ENCODE results near the gene UXS1.

The UXS1 gene

DNA sequence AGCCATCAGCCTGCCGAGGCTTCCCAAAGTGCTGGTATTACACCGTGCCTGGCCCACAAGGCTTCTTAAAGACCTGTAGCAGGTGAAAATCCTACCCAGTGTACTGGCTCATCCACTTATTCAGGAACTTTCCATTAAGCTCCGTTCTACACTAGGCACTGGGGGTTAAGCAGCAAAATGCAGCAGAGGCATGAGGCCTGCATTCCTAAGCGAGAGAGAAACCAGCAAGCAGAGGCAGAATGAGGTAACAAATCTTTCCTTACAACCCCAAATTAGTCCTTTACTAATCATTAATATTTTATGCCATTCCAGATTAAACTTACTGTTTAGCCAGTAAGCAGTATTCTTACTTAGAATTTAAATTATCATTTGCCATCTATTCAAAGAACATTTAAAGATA, 32.8 kb downstream of the UXS1 start:
- peaks cover 36 to 60% of the 10 kb centered on the region in 2 donors for H3K36me3 Mint-ChIP-seq
- H3K4me1 Mint-ChIP-seq, result peaks cover 45 to 79% of the 10 kb centered on the region in 2 donors

DNA sequence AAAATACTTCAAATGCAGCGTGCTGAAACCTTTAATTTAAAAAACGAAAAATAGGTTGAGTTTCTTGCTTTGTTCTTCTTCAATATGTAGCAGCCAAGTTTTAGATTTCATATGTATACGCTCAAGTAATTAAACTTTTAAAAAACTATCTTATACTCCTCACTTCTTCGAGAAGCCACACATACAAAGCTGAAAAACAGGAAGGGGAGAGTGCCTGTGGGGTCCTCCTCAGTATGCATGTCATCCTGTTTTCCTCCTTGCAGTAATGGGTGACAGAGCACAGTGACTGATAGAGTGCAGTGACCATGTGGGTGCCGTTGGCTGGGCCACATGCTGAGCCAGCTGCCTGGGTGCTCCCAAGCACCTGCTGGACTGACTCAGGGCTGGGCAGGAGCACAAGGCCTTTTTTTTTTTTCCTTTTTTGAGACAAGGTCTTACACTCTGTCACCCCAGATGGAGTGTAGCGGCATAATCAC, 33.3 kb downstream of the UXS1 start:
- Mint-ChIP-seq H3K4me1 (peaks cover 47 to 78% of the 10 kb centered on the region in 2 donors), H3K36me3 (peaks cover 39 to 65% of the 10 kb centered on the region in 2 donors), H3K27ac (peak overlapping the region; percentile 85), H3K27me3 (no peaks in the 10 kb centered on the region), H3K4me3 (peak overlapping the region; percentile 68 to 80), H3K9me3 (no peaks in the 10 kb centered on the region)
- ATAC-seq (replicated peaks), result peak; percentile 80 to 81
- DNase-seq, result peak; percentile 33

More for the DNA sequence above, 32.8 kb downstream of the UXS1 start:
- H3K9me3 Mint-ChIP-seq, result no peaks in the 10 kb centered on the region
- H3K4me3 Mint-ChIP-seq, result peak overlapping the region; percentile 68 to 80
- ATAC-seq (replicated peaks) (no peak), DNase-seq (no peak)
- peak overlapping the region; percentile 85 for H3K27ac Mint-ChIP-seq
- no peaks in the 10 kb centered on the region for H3K27me3 Mint-ChIP-seq

DNA sequence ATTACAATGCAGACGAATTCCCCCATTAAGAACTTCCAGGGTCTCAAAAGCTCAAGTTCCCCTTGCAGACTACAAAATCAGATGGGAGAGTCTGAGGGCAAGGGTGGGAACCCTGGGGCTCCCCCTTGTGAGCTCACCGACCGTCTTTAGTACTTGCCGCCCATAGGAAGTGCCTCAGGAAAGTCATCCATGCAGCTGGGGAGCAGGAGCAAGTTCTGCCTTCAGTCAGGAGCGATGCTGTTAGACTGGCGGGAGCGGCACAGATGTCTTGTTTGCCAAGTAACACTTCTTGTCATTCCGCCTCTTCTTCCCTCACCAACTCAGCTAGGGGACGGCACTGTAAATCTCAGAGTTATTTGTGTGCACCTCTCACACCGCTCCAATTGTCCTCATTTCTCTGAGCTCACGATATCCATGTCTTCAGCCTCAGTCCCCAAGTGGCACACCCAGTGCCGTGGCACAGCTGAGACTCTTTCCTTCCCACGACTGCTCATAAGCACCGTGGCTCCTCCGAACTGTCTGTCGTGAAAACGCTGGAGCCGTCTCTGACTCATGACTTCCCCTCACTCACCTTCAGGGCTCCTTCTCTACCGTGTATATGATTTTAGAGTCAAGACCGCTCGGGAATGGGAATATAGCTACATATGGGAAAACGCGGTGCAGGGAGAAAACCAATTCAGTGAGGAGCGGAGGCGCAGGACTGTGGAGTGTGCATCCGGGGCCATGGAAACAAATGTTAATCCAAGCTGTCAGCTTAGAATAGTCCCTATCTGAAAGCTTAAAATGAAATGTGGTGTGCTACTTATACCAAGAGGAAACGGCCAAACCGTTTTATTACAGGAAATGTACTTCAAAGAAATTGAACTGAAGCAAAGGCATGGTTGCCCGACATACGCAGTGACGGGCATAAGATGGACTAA, 34.0 kb downstream of the UXS1 start:
- Mint-ChIP-seq H3K27me3 (no peaks in the 10 kb centered on the region), H3K4me3 (peak overlapping the region; percentile 80 to 82), H3K9me3 (no peaks in the 10 kb centered on the region), H3K36me3 (peaks cover 40 to 71% of the 10 kb centered on the region in 2 donors), H3K4me1 (peaks cover 43 to 72% of the 10 kb centered on the region in 2 donors), H3K27ac (peak overlapping the region; percentile 85)
- ATAC-seq (replicated peaks) (peak; percentile 77 to 79), DNase-seq (peak; percentile 23)

DNA sequence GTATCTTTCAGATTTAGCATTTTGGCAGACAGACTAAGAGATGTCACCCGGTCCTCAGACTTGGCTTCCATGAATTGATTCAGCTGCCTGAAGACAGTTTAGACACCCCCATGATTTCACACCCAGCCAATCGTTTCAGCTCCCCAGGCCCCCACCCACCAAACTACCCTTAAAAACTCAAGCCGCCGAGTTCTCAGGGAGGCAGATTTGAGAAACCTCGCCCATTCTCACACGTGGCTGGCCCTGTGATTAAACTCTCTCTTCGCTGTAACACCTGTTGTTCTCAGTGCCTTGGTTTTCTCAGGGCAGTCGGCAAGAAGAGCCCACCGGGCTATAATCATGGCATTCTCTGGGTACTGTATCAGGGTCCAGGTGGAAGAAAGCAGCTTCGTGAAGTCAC, 35.2 kb downstream of the UXS1 start:
- peaks cover 49 to 71% of the 10 kb centered on the region in 2 donors for H3K36me3 Mint-ChIP-seq
- no peak overlapping the region for H3K4me3 Mint-ChIP-seq
- peaks cover 0 to 2% of the 10 kb centered on the region in 2 donors for H3K9me3 Mint-ChIP-seq
- H3K27ac Mint-ChIP-seq, result peak overlapping the region; percentile 63
- peaks cover 31 to 59% of the 10 kb centered on the region in 2 donors for H3K4me1 Mint-ChIP-seq
- no peaks in the 10 kb centered on the region for H3K27me3 Mint-ChIP-seq
- no peak for ATAC-seq (replicated peaks)
- DNase-seq, result no peak

GRCh38 chr2:106158131-106158530, 36.0 kb downstream of the UXS1 start:
- no peaks in the 10 kb centered on the region for H3K27me3 Mint-ChIP-seq
- H3K4me1 Mint-ChIP-seq, result peaks cover 30 to 56% of the 10 kb centered on the region in 2 donors
- no peak for DNase-seq
- H3K4me3 Mint-ChIP-seq, result no peak overlapping the region
- ATAC-seq (replicated peaks), result no peak
- H3K27ac Mint-ChIP-seq, result no peak overlapping the region
- peaks cover 54 to 74% of the 10 kb centered on the region in 2 donors for H3K36me3 Mint-ChIP-seq
- H3K9me3 Mint-ChIP-seq, result peaks cover 4 to 9% of the 10 kb centered on the region in 2 donors

DNA sequence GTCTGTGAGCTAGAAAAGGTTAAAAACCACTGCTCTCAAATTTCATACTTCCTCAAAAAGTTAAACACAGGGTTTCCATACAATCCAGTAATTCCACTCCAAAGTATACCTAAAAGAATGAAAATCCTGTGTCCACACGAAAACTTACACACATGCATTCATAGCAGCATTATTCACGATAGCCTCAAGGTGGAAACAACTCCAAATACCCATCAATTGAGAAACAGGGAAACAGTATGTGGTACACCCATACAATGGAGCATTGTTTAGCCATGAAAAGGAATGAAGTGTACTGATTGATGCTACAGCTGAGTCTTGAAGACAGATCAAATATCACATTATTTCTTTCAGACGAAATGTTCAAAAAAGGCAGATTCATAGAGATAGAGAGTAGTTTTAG, 36.7 kb downstream of the UXS1 start:
- Mint-ChIP-seq H3K4me3 (no peak overlapping the region), H3K4me1 (peaks cover 28 to 51% of the 10 kb centered on the region in 2 donors), H3K27ac (no peak overlapping the region), H3K27me3 (no peaks in the 10 kb centered on the region), H3K9me3 (peaks cover 7 to 14% of the 10 kb centered on the region in 2 donors), H3K36me3 (peaks cover 55 to 76% of the 10 kb centered on the region in 2 donors)
- DNase-seq, result no peak
- no peak for ATAC-seq (replicated peaks)

DNA sequence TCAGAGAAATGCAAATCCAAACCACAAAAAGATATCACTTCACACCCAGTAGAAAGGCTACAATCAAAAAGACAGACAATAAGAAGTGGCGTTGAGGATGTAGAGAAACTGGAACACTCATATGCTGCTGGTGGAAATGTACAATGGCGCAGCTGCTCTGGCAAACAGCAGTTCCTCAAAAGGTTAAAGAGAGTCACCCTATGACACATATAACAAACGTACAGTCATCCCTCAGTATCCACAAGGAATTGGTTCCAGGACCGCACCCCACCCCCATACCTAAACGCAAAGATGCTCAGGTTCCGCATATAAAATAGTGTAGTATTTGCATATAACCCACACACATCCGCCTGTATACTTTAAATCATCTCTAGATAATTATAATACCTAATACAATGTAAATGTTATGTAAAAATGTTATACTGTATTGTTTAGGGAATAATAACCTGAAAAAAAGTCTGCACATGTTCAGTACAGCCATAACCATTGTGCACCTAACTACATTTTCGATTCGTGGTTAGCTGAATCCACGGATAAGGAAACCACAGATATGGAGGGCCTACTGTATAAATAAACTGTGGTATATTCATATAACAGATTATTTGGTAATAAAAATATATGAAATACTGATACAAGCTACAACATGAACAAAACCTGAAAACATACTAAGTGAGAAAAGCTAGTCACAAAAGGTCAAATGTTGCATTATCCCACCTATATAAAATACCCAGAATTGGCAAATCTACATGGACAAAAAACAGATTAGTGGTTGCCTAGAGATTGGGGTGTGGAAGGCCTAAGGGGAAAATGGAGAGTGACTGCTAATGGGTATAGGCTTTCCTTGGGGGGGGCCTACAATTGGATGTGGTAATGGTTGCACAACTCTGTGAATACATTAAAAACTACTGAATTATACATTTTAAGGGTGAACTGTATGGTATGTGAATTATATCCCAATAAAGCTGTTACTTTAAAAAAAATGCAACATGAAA, 37.5 kb downstream of the UXS1 start:
- H3K4me1 Mint-ChIP-seq, result peaks cover 28 to 47% of the 10 kb centered on the region in 2 donors
- H3K4me3 Mint-ChIP-seq, result no peak overlapping the region
- ATAC-seq (replicated peaks), result no peak

GRCh38 chr2:106153781-106154180, 40.3 kb downstream of the UXS1 start:
- Mint-ChIP-seq H3K4me1 (peaks cover 16 to 34% of the 10 kb centered on the region in 2 donors), H3K9me3 (peaks cover 7 to 14% of the 10 kb centered on the region in 2 donors), H3K4me3 (no peak overlapping the region), H3K27me3 (no peaks in the 10 kb centered on the region), H3K27ac (no peak overlapping the region), H3K36me3 (peaks cover 71 to 95% of the 10 kb centered on the region in 2 donors)
- ATAC-seq (replicated peaks) (no peak), DNase-seq (no peak)

More for the DNA sequence above, 37.5 kb downstream of the UXS1 start:
- DNase-seq, result no peak
- Mint-ChIP-seq H3K9me3 (peaks cover 7 to 14% of the 10 kb centered on the region in 2 donors), H3K36me3 (peaks cover 59 to 80% of the 10 kb centered on the region in 2 donors), H3K27me3 (no peaks in the 10 kb centered on the region), H3K27ac (no peak overlapping the region)

DNA sequence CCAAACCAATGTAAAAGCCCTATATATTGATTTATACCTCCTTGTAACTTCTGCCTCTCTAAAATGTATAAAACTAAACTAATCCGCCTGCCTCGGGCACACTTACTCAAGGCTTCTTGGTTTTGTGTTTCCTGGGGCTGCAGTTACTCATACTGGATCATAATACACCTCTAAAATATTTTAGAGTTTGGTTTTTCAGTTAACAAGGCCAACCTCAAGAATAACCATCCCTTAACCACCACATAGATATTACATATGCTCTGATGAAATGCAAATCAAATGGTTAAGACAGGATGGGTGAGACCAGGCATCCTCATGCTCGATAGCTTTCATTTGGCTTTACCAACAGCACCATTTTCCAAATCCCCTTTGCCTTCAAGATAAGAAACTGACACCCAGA, 46.4 kb downstream of the UXS1 start:
- no peaks in the 10 kb centered on the region for H3K27me3 Mint-ChIP-seq
- H3K36me3 Mint-ChIP-seq, result peaks cover 56 to 80% of the 10 kb centered on the region in 2 donors
- DNase-seq (no peak), ATAC-seq (replicated peaks) (no peak)
- no peak overlapping the region for H3K4me3 Mint-ChIP-seq
- peaks cover 0 to under 1% of the 10 kb centered on the region in 2 donors for H3K9me3 Mint-ChIP-seq
- peaks cover 32 to 53% of the 10 kb centered on the region in 2 donors for H3K4me1 Mint-ChIP-seq
- no peak overlapping the region for H3K27ac Mint-ChIP-seq

DNA sequence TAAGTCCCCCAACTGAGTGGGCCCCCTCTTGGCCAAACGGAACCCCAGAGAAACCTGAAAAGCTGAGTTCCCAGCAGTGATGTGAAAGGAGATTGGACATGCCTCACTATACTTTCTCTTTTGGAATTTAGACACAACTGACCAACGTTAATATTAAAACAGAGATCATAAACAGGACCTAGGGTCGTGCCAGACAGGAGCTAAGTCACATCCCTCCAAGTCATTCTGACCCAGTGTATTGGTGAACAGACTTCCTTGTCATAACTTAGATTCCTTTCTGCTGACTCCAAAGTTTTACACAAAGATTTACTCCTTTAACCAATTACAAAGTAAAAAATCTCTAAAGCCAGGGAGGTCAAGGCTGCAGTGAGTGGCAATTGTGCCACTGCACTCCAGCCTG, 46.9 kb downstream of the UXS1 start:
- H3K36me3 Mint-ChIP-seq, result peaks cover 56 to 80% of the 10 kb centered on the region in 2 donors
- H3K27ac Mint-ChIP-seq, result peak overlapping the region; percentile 31
- DNase-seq (no peak), ATAC-seq (replicated peaks) (no peak)
- H3K27me3 Mint-ChIP-seq, result no peaks in the 10 kb centered on the region
- H3K9me3 Mint-ChIP-seq, result peaks cover 0 to 1% of the 10 kb centered on the region in 2 donors
- H3K4me3 Mint-ChIP-seq, result no peak overlapping the region
- peaks cover 34 to 58% of the 10 kb centered on the region in 2 donors for H3K4me1 Mint-ChIP-seq

- DNase-seq (no peak), ATAC-seq (replicated peaks) (peak in 1 of 2 donors; percentile 14)
- H3K36me3 Mint-ChIP-seq, result peaks cover 48 to 67% of the 10 kb centered on the region in 2 donors
- H3K4me1 Mint-ChIP-seq, result peaks cover 41 to 72% of the 10 kb centered on the region in 2 donors
- H3K9me3 Mint-ChIP-seq, result peaks cover 0 to 1% of the 10 kb centered on the region in 2 donors
- H3K27ac Mint-ChIP-seq, result peak overlapping the region; percentile 72
- H3K4me3 Mint-ChIP-seq, result no peak overlapping the region
- H3K27me3 Mint-ChIP-seq, result no peaks in the 10 kb centered on the region
Measured at GRCh38 chr2:106144621-106145331, 49.3 kb downstream of the UXS1 start.

- Mint-ChIP-seq H3K4me1 (peaks cover 48 to 72% of the 10 kb centered on the region in 2 donors), H3K27ac (peak overlapping the region; percentile 47), H3K36me3 (peaks cover 41 to 64% of the 10 kb centered on the region in 2 donors), H3K27me3 (no peaks in the 10 kb centered on the region), H3K4me3 (no peak overlapping the region), H3K9me3 (peaks cover 0 to 1% of the 10 kb centered on the region in 2 donors)
- ATAC-seq (replicated peaks), result no peak
- DNase-seq, result no peak
Measured at GRCh38 chr2:106143495-106144215, 50.4 kb downstream of the UXS1 start.

- peaks cover 0 to 1% of the 10 kb centered on the region in 2 donors for H3K9me3 Mint-ChIP-seq
- H3K36me3 Mint-ChIP-seq, result peaks cover 44 to 68% of the 10 kb centered on the region in 2 donors
- H3K27ac Mint-ChIP-seq, result peak overlapping the region; percentile 54
- ATAC-seq (replicated peaks) (peak; percentile 20 to 56), DNase-seq (no peak)
- H3K27me3 Mint-ChIP-seq, result no peaks in the 10 kb centered on the region
- H3K4me1 Mint-ChIP-seq, result peaks cover 49 to 73% of the 10 kb centered on the region in 2 donors
- H3K4me3 Mint-ChIP-seq, result no peak overlapping the region
Measured at GRCh38 chr2:106142683-106143082, 51.4 kb downstream of the UXS1 start.

Measured in stimulated activated naive B cell treated with anti-CD40 and anti-IgM and Interleukin-4, amounts not matched to agents 10 μg/mL and 1 μg/mL and 100 μg/mL, for 72 hours (primary cell).